Measurements from ENCODE around the gene LYG1.
A peak's percentile ranks its signal among the peaks of the same experiment; 100 is the strongest.
"Not testable (repeated sequence)": the region's sequence is repeated elsewhere in the genome, so short reads cannot be mapped to it uniquely, and the experiment has no call there.

Gene LYG1

GRCh38 chr2:99301097-99301496, at the start of gene LYG1:
TSS of gene LYG1 (minus strand) at chr2:99301197. CDS start at chr2:99295670, 5,527 bp downstream.
- not testable (repeated sequence) for DNase-seq (ENCODE audit: low read depth)

GRCh38 chr2:99350194-99350593, 49.2 kb upstream of the LYG1 start:
- no peak for DNase-seq (ENCODE audit: low read depth)

GRCh38 chr2:99348173-99348572, 47.2 kb upstream of the LYG1 start:
- no peak for DNase-seq (ENCODE audit: low read depth)

GRCh38 chr2:99346218-99346617, 45.2 kb upstream of the LYG1 start:
- no peak for DNase-seq (ENCODE audit: low read depth)

GRCh38 chr2:99345446-99345845, 44.4 kb upstream of the LYG1 start:
- DNase-seq (ENCODE audit: low read depth) = not testable (repeated sequence)

- DNase-seq (ENCODE audit: low read depth) = no peak
These were observed 41.5 kb upstream of the LYG1 start for GRCh38 chr2:99342536-99342935.

GRCh38 chr2:99340669-99341236, 39.8 kb upstream of the LYG1 start:
- DNase-seq (ENCODE audit: low read depth) = peak; percentile 2

GRCh38 chr2:99338029-99338585, 37.1 kb upstream of the LYG1 start:
- DNase-seq (ENCODE audit: low read depth) = peak; percentile 34

GRCh38 chr2:99337113-99338028, 36.4 kb upstream of the LYG1 start, which contains the start of gene EIF5B:
TSS of gene EIF5B (plus strand) at chr2:99337389. CDS start at chr2:99337555, 166 bp downstream.
- peak; percentile 96 for DNase-seq (ENCODE audit: low read depth)

GRCh38 chr2:99336804-99337112, 35.8 kb upstream of the LYG1 start:
- DNase-seq (ENCODE audit: low read depth) = no peak

- DNase-seq (ENCODE audit: low read depth) = peak; percentile 99
These were observed 35.2 kb upstream of the LYG1 start, which contains the start of gene TXNDC9 for GRCh38 chr2:99335911-99336803. TSS of gene TXNDC9 (minus strand) at chr2:99336333. CDS start at chr2:99333210, 3,123 bp downstream.

GRCh38 chr2:99325384-99325783, 24.4 kb upstream of the LYG1 start:
- DNase-seq (ENCODE audit: low read depth) = no peak

- not testable (repeated sequence) for DNase-seq (ENCODE audit: low read depth)
These were observed 16.8 kb upstream of the LYG1 start for GRCh38 chr2:99317873-99318200.

GRCh38 chr2:99317161-99317872, 16.3 kb upstream of the LYG1 start:
- peak; percentile 6 for DNase-seq (ENCODE audit: low read depth)

- DNase-seq (ENCODE audit: low read depth) = no peak
These were observed 1.4 kb downstream of the LYG1 start for GRCh38 chr2:99299580-99299979.

GRCh38 chr2:99297994-99298393, 3.0 kb downstream of the LYG1 start:
- peak; percentile 20 for DNase-seq (ENCODE audit: low read depth)

- no peak for DNase-seq (ENCODE audit: low read depth)
These were observed 15.5 kb downstream of the LYG1 start for GRCh38 chr2:99285526-99285925.

GRCh38 chr2:99279969-99280695, 20.9 kb downstream of the LYG1 start:
- DNase-seq (ENCODE audit: low read depth) = no peak

- DNase-seq (ENCODE audit: low read depth) = peak; percentile 89
These were observed 22.2 kb downstream of the LYG1 start for GRCh38 chr2:99278793-99279291.

GRCh38 chr2:99278195-99278765, 22.7 kb downstream of the LYG1 start:
- not testable (repeated sequence) for DNase-seq (ENCODE audit: low read depth)
